Inferior parietal cortex (tissue), 1 donor: ENCODE measurements around the gene CORIN.
"Not testable (repeated sequence)": the region's sequence is repeated elsewhere in the genome, so short reads cannot be mapped to it uniquely, and the experiment has no call there.

ENCODE experiments used
- DNase-seq: peaks from one replicate; pipeline ENCODE4 v3.0.0-alpha.2; 2016; ENCODE audit errors: extremely low spot score

CORIN gene

GRCh38 chr4:47767956-47768355, 69.9 kb downstream of the CORIN start:
- not testable (repeated sequence) for DNase-seq

GRCh38 chr4:47763279-47763678, 74.6 kb downstream of the CORIN start:
- no peak for DNase-seq

- no peak for DNase-seq
Observed at GRCh38 chr4:47762376-47763266, 75.2 kb downstream of the CORIN start.

GRCh38 chr4:47753316-47753715, 84.6 kb downstream of the CORIN start:
- DNase-seq = not testable (repeated sequence)

- no peak for DNase-seq
Observed at GRCh38 chr4:47752214-47752613, 85.7 kb downstream of the CORIN start.

- no peak for DNase-seq
Observed at GRCh38 chr4:47750788-47751187, 87.1 kb downstream of the CORIN start.

GRCh38 chr4:47749858-47750257, 88.0 kb downstream of the CORIN start:
- no peak for DNase-seq

GRCh38 chr4:47749060-47749459, 88.8 kb downstream of the CORIN start:
- no peak for DNase-seq

GRCh38 chr4:47747846-47748494, 89.9 kb downstream of the CORIN start:
- DNase-seq = no peak

- DNase-seq = no peak
Observed at GRCh38 chr4:47747211-47747610, 90.7 kb downstream of the CORIN start.

GRCh38 chr4:47746122-47746521, 91.7 kb downstream of the CORIN start:
- DNase-seq = no peak

GRCh38 chr4:47744843-47745382, 93.0 kb downstream of the CORIN start:
- no peak for DNase-seq

GRCh38 chr4:47744253-47744652, 93.6 kb downstream of the CORIN start:
- no peak for DNase-seq

- no peak for DNase-seq
Observed at GRCh38 chr4:47741200-47741599, 96.7 kb downstream of the CORIN start.

GRCh38 chr4:47737326-47737725, 100.5 kb downstream of the CORIN start:
- DNase-seq = no peak

GRCh38 chr4:47736555-47736954, 101.3 kb downstream of the CORIN start:
- DNase-seq = no peak

GRCh38 chr4:47736146-47736545, 101.7 kb downstream of the CORIN start:
- DNase-seq = no peak

- DNase-seq = no peak
Observed at GRCh38 chr4:47733302-47734175, 104.3 kb downstream of the CORIN start.

- DNase-seq = no peak
Observed at GRCh38 chr4:47731182-47731581, 106.7 kb downstream of the CORIN start.

GRCh38 chr4:47729131-47729680, 108.7 kb downstream of the CORIN start:
- no peak for DNase-seq

GRCh38 chr4:47721892-47722575, 115.8 kb downstream of the CORIN start:
- no peak for DNase-seq
